ENCODE results near the gene KCNIP2.

DNA sequence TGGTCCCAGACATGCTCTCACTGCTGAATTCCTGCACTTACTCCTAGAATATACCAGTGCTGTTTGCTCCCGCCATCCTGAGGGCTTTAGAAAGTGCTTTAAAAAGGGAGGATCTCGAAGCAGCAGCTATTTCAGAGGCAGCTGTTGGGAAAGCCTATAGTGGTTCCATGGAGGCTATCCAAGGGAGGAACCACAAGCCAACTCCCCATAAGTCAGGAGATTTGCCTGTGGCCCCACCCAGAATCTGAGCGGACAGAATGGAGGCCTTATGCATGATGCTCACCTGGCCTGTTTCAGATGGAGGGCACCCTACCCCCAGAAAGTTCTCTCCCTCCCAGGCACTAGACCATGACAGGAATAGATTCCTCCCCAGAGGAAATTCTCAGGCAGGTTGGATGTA lies 2.3 kb upstream of the KCNIP2 start:
- TF ChIP-seq KDM2A (CRISPR knock-in tag; IDR thresholded peaks at IDR 0.05; ENCODE audit: borderline replicate concordance, low read depth) (no peak), ZNF331 (CRISPR knock-in tag; IDR thresholded peaks at IDR 0.05) (no peak), KDM5A (IDR thresholded peaks at IDR 0.05; ENCODE audit: borderline replicate concordance, low read length) (no peak), ZNF589 (CRISPR knock-in tag; conservative IDR thresholded peaks at IDR 0.05) (no peak), SMAD9 (CRISPR knock-in tag; IDR thresholded peaks at IDR 0.05) (no peak), SNRNP70 (IDR thresholded peaks at IDR 0.05; ENCODE audit: low read depth, low read length) (no peak)
- TF ChIP-seq, protein P1, sequence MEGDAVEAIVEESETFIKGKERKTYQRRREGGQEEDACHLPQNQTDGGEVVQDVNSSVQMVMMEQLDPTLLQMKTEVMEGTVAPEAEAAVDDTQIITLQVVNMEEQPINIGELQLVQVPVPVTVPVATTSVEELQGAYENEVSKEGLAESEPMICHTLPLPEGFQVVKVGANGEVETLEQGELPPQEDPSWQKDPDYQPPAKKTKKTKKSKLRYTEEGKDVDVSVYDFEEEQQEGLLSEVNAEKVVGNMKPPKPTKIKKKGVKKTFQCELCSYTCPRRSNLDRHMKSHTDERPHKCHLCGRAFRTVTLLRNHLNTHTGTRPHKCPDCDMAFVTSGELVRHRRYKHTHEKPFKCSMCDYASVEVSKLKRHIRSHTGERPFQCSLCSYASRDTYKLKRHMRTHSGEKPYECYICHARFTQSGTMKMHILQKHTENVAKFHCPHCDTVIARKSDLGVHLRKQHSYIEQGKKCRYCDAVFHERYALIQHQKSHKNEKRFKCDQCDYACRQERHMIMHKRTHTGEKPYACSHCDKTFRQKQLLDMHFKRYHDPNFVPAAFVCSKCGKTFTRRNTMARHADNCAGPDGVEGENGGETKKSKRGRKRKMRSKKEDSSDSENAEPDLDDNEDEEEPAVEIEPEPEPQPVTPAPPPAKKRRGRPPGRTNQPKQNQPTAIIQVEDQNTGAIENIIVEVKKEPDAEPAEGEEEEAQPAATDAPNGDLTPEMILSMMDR (CRISPR knock-in tag; IDR thresholded peaks at IDR 0.05): no peak
